Fibroblast of upper back skin (primary cell): ENCODE measurements around the gene RPS6KA4.
"Not testable (repeated sequence)": the region's sequence is repeated elsewhere in the genome, so short reads cannot be mapped to it uniquely, and the experiment has no call there.

ENCODE experiments used
- DNase-seq: peaks from one replicate; pipeline ENCODE4 v3.0.0-alpha.2; 2013

The RPS6KA4 gene

GRCh38 chr11:64358907-64359711 lies at the start of gene RPS6KA4:
RPS6KA4 (plus strand) TSS chr11:64359162; CDS start chr11:64359236, 74 bp downstream.
- peak; percentile 68 for DNase-seq

GRCh38 chr11:64312947-64313346 lies 46.0 kb upstream of the RPS6KA4 start:
- DNase-seq, result no peak

GRCh38 chr11:64313491-64314145 lies 45.3 kb upstream of the RPS6KA4 start:
- DNase-seq, result no peak

- no peak for DNase-seq
Observed at GRCh38 chr11:64314146-64314804, 44.7 kb upstream of the RPS6KA4 start.

- no peak for DNase-seq
Observed at GRCh38 chr11:64314805-64315561, 44.0 kb upstream of the RPS6KA4 start.

- not testable (repeated sequence) for DNase-seq
Observed at GRCh38 chr11:64315667-64316526, 43.1 kb upstream of the RPS6KA4 start.

GRCh38 chr11:64316672-64317324 lies 42.2 kb upstream of the RPS6KA4 start:
- DNase-seq, result no peak

GRCh38 chr11:64317325-64317960 lies 41.5 kb upstream of the RPS6KA4 start, which contains the start of gene TRMT112:
TRMT112 (minus strand) TSS chr11:64317559; CDS start chr11:64317526, 33 bp downstream.
- DNase-seq, result peak; percentile 98

- peak; percentile 96 for DNase-seq
Observed at GRCh38 chr11:64317961-64318765, 40.8 kb upstream of the RPS6KA4 start, which contains the start of gene PRDX5. PRDX5 (plus strand) TSS chr11:64318121; CDS start chr11:64318216, 95 bp downstream.

- no peak for DNase-seq
Observed at GRCh38 chr11:64318766-64319761, 39.9 kb upstream of the RPS6KA4 start.

GRCh38 chr11:64320556-64320955 lies 38.4 kb upstream of the RPS6KA4 start:
- DNase-seq, result no peak

GRCh38 chr11:64321026-64321425 lies 37.9 kb upstream of the RPS6KA4 start:
- no peak for DNase-seq

- no peak for DNase-seq
Observed at GRCh38 chr11:64321533-64321932, 37.4 kb upstream of the RPS6KA4 start.

- no peak for DNase-seq
Observed at GRCh38 chr11:64322925-64323260, 36.1 kb upstream of the RPS6KA4 start.

GRCh38 chr11:64323373-64323772 lies 35.6 kb upstream of the RPS6KA4 start:
- no peak for DNase-seq

- not testable (repeated sequence) for DNase-seq
Observed at GRCh38 chr11:64323984-64324383, 35.0 kb upstream of the RPS6KA4 start.

- DNase-seq, result no peak
Observed at GRCh38 chr11:64324692-64325469, 34.1 kb upstream of the RPS6KA4 start.

- no peak for DNase-seq
Observed at GRCh38 chr11:64327375-64327774, 31.6 kb upstream of the RPS6KA4 start.
